GM19372 (cell line): Measurements from ENCODE around the gene CEP170B.
"Not testable (repeated sequence)": the region's sequence is repeated elsewhere in the genome, so short reads cannot be mapped to it uniquely, and the experiment has no call there.

Experiments used
- ATAC-seq: cut with Tn5 transposase; IDR thresholded peaks from one replicate; pipeline ENCODE4 v1.9.1; 2021; ENCODE audit warnings: mild to moderate bottlenecking, low read depth, moderate library complexity; ENCODE audit not compliant: unreplicated experiment

The CEP170B gene

GRCh38 chr14:104877066-104877805 is 12.2 kb downstream of the CEP170B start:
- ATAC-seq: no peak

DNA sequence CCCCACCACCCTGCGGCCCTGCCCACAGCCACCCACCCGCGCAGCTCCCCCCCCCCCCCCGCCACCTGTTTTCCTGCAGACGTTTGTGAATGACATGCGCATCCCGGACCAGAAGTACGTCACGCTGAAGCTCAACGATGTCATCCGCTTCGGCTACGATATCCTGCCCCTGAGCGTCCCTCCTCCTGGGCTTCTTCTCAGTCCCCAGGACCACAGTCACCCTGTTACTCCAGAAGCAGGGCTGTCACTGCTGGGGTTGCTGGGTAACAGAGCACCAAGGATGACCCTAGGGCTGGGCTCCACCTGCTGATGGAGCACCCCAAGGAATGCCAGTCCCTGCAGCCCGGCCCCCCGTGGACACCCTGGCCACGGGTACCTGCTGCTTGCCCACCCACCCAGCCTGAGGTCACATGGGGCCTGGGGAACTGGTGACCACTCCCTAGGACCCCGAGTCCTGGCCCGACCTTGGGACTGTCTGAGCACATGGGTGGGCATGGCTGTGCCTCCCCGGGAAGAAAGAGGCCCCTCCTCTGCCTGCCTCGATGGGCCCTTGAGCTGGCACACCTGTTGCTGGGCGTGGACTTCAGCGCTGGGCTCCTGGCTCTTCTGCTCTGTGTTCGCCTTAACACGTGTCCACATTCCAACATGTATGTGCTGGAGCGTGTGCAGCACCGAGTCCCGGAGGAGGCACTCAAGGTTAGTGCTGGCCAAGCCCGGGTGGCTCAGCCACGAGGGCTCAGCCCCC is 12.9 kb downstream of the CEP170B start:
- ATAC-seq: no peak

DNA sequence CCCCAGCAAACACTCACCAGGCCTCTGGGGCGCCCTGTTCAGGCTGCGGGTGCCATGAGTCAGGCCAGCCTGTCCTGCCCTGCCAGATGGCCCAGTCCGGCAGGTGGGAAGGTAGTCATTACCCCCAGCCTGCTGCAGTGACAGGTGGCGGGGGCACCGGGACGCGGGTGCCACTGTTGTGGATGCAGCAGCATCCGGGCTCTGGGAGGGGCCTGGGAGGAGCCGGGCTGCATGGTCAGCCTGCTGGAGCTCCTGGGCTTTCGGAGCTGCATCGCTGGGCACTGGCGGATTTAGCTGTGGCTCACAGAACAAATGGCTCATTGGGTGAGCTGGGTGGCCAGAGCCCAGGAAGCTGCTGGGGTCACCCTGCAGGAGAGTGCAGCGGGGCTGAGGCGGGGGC is 13.5 kb downstream of the CEP170B start:
- no peak for ATAC-seq

GRCh38 chr14:104879201-104879982 is 14.3 kb downstream of the CEP170B start:
- ATAC-seq: no peak

- ATAC-seq: no peak
Observed at GRCh38 chr14:104879983-104880565, 15.0 kb downstream of the CEP170B start.

DNA sequence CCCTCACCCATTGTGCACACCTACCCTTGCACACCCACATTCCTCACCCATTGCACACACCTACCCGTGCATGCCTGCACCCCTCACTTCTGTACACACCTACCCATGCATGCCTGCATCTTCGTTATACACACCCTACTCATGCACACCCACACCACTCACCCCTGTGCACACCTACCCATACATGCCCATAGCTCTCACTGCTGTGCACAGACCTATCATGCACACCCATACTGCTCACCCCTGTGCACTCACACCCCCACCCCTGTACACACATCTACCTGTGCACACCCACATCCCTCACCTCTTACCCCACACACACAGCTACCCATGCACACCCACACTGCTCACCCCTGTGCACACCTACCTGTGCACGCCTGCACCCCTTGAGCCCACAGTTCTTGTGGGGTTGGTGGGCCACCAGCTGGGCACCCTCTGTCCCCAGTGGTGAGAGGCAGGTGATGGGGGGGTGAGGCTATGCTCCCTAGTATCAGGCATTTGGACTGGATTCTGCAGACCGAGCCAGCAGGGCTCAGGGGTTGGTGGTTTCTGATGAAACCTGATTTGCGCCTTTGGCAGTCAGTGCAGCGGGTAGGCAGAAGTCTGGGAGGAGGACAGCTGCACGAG is 15.6 kb downstream of the CEP170B start:
- no peak for ATAC-seq

DNA sequence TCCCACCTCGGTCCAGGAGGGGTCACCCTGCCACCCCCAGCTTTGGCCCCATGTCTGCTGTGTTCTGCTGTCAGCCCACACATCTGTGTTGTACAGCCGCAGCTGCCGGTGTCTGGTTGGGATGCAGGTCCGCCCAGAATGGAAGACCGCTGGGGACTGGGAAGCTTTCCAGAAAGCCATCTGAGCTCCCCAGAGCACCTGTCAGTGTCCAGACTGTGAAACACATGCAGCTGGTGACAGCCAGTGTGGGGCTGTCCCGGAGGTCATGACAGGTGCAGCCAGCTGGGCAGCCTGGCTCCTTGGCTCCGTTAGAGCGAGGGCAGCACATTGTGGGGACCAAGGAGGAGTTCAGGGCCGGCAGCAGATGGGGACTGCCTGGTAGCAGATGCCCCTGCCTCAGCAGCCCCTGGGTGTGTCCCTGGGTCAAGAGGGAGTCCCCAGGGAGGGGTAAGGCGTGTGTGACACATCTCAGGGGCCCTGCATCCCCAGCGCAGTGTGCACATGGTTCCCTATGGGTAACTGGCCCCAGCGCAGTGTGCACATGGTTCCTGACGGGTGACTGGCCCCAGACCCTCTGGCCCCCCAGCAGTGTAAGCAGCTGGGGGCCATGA is 16.4 kb downstream of the CEP170B start:
- ATAC-seq: no peak

- ATAC-seq: no peak
Observed at GRCh38 chr14:104882325-104882973, 17.4 kb downstream of the CEP170B start.

- no peak for ATAC-seq
Observed at GRCh38 chr14:104882991-104883660, 18.1 kb downstream of the CEP170B start.

- no peak for ATAC-seq
Observed at GRCh38 chr14:104883681-104884361, 18.8 kb downstream of the CEP170B start.

- not testable (repeated sequence) for ATAC-seq
Observed at GRCh38 chr14:104884381-104884780, 19.3 kb downstream of the CEP170B start.

GRCh38 chr14:104885031-104885972 is 20.2 kb downstream of the CEP170B start:
- ATAC-seq: no peak

- ATAC-seq: no peak
Observed at GRCh38 chr14:104885973-104886689, 21.1 kb downstream of the CEP170B start.

DNA sequence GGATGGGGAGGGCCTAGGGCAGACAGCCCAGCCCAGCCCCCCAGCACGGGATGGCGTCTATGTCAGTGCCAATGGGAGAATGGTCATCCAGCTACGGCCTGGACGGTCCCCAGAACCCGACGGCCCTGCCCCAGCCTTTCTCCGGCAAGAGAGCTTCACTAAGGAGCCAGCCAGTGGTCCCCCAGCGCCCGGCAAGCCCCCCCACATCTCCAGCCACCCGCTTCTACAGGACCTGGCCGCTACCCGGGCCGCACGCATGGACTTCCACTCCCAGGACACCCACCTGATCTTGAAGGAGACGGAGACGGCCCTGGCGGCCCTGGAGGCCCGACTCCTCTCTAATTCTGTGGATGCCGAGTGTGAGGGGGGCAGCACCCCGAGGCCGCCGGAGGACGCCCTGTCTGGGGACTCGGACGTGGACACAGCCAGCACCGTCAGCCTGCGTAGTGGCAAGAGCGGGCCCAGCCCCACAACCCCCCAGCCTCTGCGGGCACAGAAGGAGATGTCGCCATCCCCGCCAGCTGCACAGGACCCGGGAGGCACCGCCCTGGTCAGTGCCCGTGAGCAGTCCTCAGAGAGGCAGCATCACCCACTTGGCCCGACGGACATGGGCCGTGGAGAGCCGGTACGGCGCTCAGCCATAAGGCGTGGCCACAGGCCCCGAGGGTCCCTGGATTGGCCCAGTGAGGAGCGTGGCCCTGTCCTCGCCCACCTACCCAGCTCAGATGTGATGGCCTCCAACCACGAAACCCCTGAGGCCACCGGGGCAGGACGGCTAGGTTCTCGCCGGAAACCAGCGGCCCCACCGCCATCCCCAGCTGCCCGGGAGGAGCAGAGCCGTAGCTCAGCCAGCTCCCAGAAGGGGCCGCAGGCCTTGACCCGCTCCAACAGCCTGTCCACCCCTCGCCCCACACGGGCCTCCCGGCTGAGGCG is 21.9 kb downstream of the CEP170B start:
- no peak for ATAC-seq

DNA sequence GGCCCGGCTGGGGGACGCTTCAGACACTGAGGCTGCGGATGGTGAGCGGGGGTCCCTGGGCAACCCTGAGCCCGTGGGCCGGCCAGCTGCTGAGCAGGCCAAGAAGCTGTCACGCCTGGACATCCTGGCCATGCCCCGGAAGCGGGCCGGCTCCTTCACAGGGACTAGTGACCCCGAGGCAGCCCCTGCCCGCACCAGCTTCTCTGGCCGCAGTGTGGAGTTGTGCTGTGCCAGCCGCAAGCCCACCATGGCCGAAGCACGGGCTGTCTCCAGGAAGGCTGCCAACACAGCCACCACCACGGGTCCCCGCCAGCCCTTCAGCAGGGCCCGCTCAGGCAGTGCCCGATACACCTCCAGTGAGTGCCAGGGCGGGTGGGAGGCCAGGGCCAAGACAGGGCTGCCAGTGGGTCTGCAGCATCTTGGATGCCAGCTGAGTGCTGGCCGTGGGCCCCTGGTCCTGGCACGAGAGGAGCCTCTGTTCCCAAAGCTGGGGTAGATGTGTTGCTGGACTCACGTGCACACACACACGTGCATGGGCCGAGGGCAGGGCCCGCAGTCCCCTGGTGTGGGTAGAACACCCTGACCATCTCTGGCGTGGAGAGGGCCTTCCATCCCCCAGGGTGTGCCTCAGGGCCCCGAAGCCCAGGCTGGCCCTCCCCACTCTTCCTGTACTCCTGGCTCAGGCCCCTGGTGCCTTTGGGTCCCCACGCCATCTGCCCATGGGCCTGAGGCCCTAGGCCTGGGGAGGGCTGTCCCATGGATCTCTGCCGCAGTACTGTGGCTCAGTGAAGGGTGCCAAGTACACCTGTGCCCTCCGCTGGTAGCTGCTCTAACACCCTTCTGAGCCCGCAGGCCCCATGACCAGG is 22.8 kb downstream of the CEP170B start:
- no peak for ATAC-seq
